K562 (cell line): ENCODE results near the gene RAD54L. TPM values are rescaled to one million over a fixed set of nuclear protein-coding genes. Genes with fewer than 3 reads are reported as not detected.

Experiments used
- CXXC5 ChIP-seq: fragments of 250-450 bp; sonication (Bioruptor Pico); IDR thresholded peaks from 2 replicates; pipeline ENCODE4 v1.8.0; 2022; ENCODE audit warnings: inconsistent platforms, mild to moderate bottlenecking, moderate library complexity
- EGR1 ChIP-seq: fragments of 450-650 bp; conservative IDR thresholded peaks from 2 replicates; pipeline ENCODE4 v1.6.1; 2017; ENCODE audit warnings: mild to moderate bottlenecking
- ZNF318 ChIP-seq, 2 experiments: fragments of 450-650 bp; IDR thresholded peaks; 2 replicates each; pipeline ENCODE4 v1.6.1; 2016; ENCODE audit warnings: mild to moderate bottlenecking in 2 of 2, borderline replicate concordance in 1 of 2, low read depth in 1 of 2, moderate library complexity in 1 of 2
- ZNF740 ChIP-seq, 3 experiments: fragments of 200-800 bp in 1 of 3; sonication (Bioruptor generic) in 1 of 3; sonication (generic) in 1 of 3; formaldehyde crosslinking in 1 of 3; IDR thresholded peaks; 2 replicates each; pipeline versions ENCODE4 v1.6.1 to v1.8.0; 2016 to 2022; ENCODE audit warnings: mild to moderate bottlenecking in 2 of 3, missing compliant biosample characterization in 2 of 3, missing genetic modification characterization in 2 of 3, missing genetic modification reagents in 1 of 3
- ZNF766 ChIP-seq: fragments of 200-800 bp; sonication (Bioruptor generic); conservative IDR thresholded peaks from 2 replicates; pipeline ENCODE4 v1.6.1; 2016; ENCODE audit warnings: missing genetic modification characterization, missing compliant biosample characterization
- polyA plus RNA-seq, 8 experiments: library from polyadenylated mRNA; depleted of rRNA in 4 of 8; stranded (reverse) in 5 of 8; unstranded in 3 of 8; fragments of >200 nt; fragmentation: Nextera tagmentation in 2 of 8; fragmentation: Illumina TruSeq in 1 of 8; extraction: Ambion mirVana in 2 of 8; extraction: Trizol in 1 of 8; gene quantifications; 2 replicates each; pipeline versions ENCODE4 v1.2.1 to v1.2.3, GENCODE V29; 2011 to 2014; ENCODE audit warnings: inconsistent platforms in 1 of 8, missing spikeins in 1 of 8
- total RNA-seq, 7 experiments: library from RNA; depleted of rRNA in 6 of 7; stranded (reverse); fragments of >200 nt in 6 of 7; fragmentation: Illumina TruSeq in 2 of 7; extraction: Trizol in 2 of 7; gene quantifications; 2 replicates each; pipeline versions ENCODE4 v1.2.1 to v1.2.3, GENCODE V29; 2011 to 2021; ENCODE audit warnings: low replicate concordance in 1 of 7
- TF ChIP-seq, protein P1 (sequence below): fragments of 250-450 bp; sonication (Bioruptor Pico); IDR thresholded peaks from 2 replicates; pipeline ENCODE4 v1.9.0; 2021; ENCODE audit warnings: mild to moderate bottlenecking, inconsistent platforms

Gene RAD54L
- total and polyA plus RNA-seq, 9 of the 15 experiments (the other 6 are each of a cell fraction or from before 2014, with no cell fraction given), result 17.9 to 92.3 (median 37.5) TPM

GRCh38 chr1:46301406-46301807 lies 53.8 kb downstream of the RAD54L start (continued):
- TF ChIP-seq ZNF740 (CRISPR knock-in tag; IDR thresholded peaks at IDR 0.05), result 0 out of 2 replicates have a peak, but pooled peaks have one; percentile 1
- no peak for TF ChIP-seq ZNF740 (tag; IDR thresholded peaks at IDR 0.05)
- peak; percentile 45; the same call in 1 of the 2 replicates for TF ChIP-seq ZNF766 (CRISPR knock-in tag)
- TF ChIP-seq EGR1, result peak; percentile 62; the same call in 1 of the 2 replicates
- TF ChIP-seq, protein P1, sequence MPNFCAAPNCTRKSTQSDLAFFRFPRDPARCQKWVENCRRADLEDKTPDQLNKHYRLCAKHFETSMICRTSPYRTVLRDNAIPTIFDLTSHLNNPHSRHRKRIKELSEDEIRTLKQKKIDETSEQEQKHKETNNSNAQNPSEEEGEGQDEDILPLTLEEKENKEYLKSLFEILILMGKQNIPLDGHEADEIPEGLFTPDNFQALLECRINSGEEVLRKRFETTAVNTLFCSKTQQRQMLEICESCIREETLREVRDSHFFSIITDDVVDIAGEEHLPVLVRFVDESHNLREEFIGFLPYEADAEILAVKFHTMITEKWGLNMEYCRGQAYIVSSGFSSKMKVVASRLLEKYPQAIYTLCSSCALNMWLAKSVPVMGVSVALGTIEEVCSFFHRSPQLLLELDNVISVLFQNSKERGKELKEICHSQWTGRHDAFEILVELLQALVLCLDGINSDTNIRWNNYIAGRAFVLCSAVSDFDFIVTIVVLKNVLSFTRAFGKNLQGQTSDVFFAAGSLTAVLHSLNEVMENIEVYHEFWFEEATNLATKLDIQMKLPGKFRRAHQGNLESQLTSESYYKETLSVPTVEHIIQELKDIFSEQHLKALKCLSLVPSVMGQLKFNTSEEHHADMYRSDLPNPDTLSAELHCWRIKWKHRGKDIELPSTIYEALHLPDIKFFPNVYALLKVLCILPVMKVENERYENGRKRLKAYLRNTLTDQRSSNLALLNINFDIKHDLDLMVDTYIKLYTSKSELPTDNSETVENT (CRISPR knock-in tag), result peak; percentile 4; the same call in 1 of the 2 replicates
- 0 out of 4 replicates have a peak, but pooled peaks of 1 of the 2 experiments have one; percentile 38 for TF ChIP-seq ZNF318 (IDR thresholded peaks at IDR 0.05; ENCODE audit: borderline replicate concordance in 1 of 2, low read depth in 1 of 2)
- TF ChIP-seq CXXC5, result peak; percentile 43; the same call in 1 of the 2 replicates
